Skeletal muscle tissue (tissue), 4 donors: Measurements from ENCODE around the gene LIPT1. TPM values are rescaled to one million over a fixed set of nuclear protein-coding genes. Genes with fewer than 3 reads are reported as not detected.
"Not testable (repeated sequence)": the region's sequence is repeated elsewhere in the genome, so short reads cannot be mapped to it uniquely, and the experiment has no call there.

Experiments used
- H3K27ac ChIP-seq: one replicate; pipeline ENCODE4 v1.7.0; 2013; ENCODE audit warnings: mild to moderate bottlenecking, low read depth, low read length, inconsistent platforms
- H3K27me3 ChIP-seq, 3 donors: one replicate each; pipeline ENCODE4 v1.7.0; 2013; ENCODE audit warnings: low read length in 3 of 3; ENCODE audit not compliant: control insufficient read depth in 3 of 3, insufficient read depth in 3 of 3
- H3K36me3 ChIP-seq, 3 donors: one replicate each; pipeline ENCODE4 v1.7.0; 2013; ENCODE audit warnings: low read length in 3 of 3; ENCODE audit not compliant: control insufficient read depth in 3 of 3, insufficient read depth in 3 of 3
- H3K4me1 ChIP-seq, 3 donors: one replicate each; pipeline ENCODE4 v1.7.0; 2013; ENCODE audit warnings: low read length in 3 of 3, mild to moderate bottlenecking in 3 of 3; ENCODE audit not compliant: control insufficient read depth in 3 of 3, insufficient read depth in 3 of 3
- H3K4me3 ChIP-seq, 3 donors: one replicate each; pipeline ENCODE4 v1.7.0; 2013; ENCODE audit warnings: low read length in 3 of 3
- H3K9ac ChIP-seq, 3 donors: one replicate each; pipeline ENCODE4 v1.7.0; 2013; ENCODE audit warnings: low read length in 3 of 3, mild to moderate bottlenecking in 3 of 3, moderate library complexity in 2 of 3, low read depth in 1 of 3
- H3K9me3 ChIP-seq, 3 donors: one replicate each; pipeline ENCODE4 v1.7.0; 2013; ENCODE audit warnings: low read length in 3 of 3; ENCODE audit not compliant: control insufficient read depth in 3 of 3
- total RNA-seq: library from RNA; depleted of rRNA; stranded (reverse); fragments of >200 nt; gene quantifications from one replicate; pipeline ENCODE4 v1.2.3, GENCODE V29; 2014
- donor health status: Osteomylitis.

The LIPT1 gene
- total RNA-seq, result 6.8 TPM

DNA sequence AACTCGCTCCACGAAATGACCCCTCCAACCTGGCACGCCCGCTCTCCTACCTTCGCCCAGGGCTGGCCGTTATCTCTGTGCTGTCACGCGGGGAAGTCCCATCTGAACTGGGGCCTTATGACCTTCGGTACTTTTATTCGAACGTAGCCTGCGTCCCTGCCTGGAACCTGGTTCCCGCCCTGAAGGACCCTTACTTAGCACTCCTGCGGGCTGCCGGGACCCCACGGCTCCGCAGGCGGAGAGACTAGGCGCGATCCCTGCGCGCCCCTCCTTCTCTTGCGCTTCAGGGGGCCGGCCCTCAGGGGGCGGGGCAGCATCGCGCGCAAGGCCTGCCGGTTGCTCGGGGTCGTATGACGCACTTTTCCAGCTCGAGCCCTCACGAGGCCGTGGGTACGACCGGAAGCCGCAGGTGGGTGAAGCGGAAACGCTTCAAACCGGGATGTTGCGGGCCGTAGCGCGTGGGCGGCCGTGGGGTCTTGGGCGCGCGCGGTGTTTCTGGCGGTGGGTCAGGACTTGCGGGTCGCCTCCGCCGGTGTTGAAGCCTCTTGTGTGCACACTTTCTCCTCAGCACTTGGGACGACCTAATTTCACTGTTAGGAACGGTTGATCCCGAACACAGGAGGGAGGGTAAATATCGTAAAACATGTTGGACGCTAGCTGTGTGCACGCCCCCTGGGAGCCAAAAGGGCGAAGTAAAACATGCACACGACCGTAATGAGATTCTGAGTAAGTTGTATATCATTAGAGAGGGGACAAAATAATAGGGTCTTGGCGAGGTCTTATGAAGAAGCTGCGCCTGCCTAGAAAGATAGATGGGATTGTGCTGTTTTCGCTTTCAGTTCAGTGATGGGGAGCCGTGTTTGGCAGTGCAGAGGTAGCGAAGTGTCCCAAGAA lies at the start of gene LIPT1, which contains the start of gene TSGA10:
Gene LIPT1 (plus strand): TSS at position 325 of the 894 bp plus-strand sequence. CDS start 6,991 bp downstream, outside the sequence.
Gene TSGA10 (minus strand): TSS at position 300 of the 894 bp plus-strand sequence. CDS start 45,503 bp downstream, outside the sequence.
- Histone ChIP-seq H3K4me3 (peak within 1 kb of the TSS; percentile 97 to 99 (median 97)), H3K9me3 (no peaks in the 10 kb centered on the region), H3K9ac (peak within 1 kb of the TSS; percentile 81 to 94 (median 92)), H3K4me1 (peaks cover 10 to 30% (median 15%) of the 10 kb centered on the region in 3 donors), H3K27me3 (no peaks in the 10 kb centered on the region), H3K27ac (peak within 1 kb of the TSS; percentile 96), H3K36me3 (peaks cover 10 to 27% (median 25%) of the 10 kb centered on the region in 3 donors)

GRCh38 chr2:99106913-99107312 lies 47.9 kb upstream of the LIPT1 start:
- no peaks in the 10 kb centered on the region for H3K36me3 ChIP-seq
- no peak overlapping the region for H3K9ac ChIP-seq
- H3K4me3 ChIP-seq, result no peak overlapping the region
- no peaks in the 10 kb centered on the region for H3K27me3 ChIP-seq
- no peaks in the 10 kb centered on the region for H3K9me3 ChIP-seq
- no peaks in the 10 kb centered on the region for H3K4me1 ChIP-seq
- no peak overlapping the region for H3K27ac ChIP-seq

DNA sequence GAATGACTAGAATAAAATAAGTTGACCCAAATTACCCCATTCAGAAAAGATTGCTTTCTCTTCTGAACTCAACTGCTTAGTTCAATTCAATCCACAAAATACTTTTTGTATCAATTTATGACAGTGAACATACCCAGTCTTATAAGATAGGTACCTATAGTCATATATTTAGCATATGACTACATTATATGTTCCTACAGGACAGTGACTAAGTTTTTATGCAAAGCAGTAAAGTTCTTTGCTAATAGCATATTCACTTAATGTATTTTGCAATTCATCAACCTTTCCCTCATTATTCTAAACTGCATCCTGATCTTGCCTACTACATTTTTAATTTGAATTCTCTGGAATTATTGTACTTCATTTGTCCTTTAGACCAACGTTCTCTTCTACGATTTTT lies 43.5 kb upstream of the LIPT1 start:
- no peak overlapping the region for H3K4me3 ChIP-seq
- no peak overlapping the region for H3K27ac ChIP-seq
- no peaks in the 10 kb centered on the region for H3K4me1 ChIP-seq
- no peaks in the 10 kb centered on the region for H3K36me3 ChIP-seq
- H3K9me3 ChIP-seq, result no peaks in the 10 kb centered on the region
- no peaks in the 10 kb centered on the region for H3K27me3 ChIP-seq
- H3K9ac ChIP-seq, result no peak overlapping the region

DNA sequence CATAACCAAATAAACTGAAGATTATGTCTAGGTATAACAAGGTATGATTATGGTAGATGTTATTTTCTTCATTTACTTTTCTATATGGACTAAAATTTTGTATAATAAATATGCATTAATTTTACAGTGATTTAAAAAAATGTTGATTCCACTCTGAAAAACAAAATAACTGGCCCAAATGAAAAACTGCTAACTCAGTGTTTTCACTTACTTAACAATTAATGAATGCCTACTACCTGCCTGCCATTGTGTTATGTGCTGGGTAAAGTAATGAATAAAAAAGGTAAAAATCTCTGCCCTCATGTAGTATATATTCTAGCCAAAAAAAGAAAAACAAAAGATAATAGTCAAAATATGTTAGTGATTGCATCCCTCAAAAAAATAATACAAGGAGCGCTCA lies 42.8 kb upstream of the LIPT1 start:
- Histone ChIP-seq H3K4me1 (no peaks in the 10 kb centered on the region), H3K27ac (no peak overlapping the region), H3K4me3 (no peak overlapping the region), H3K27me3 (no peaks in the 10 kb centered on the region), H3K9me3 (no peaks in the 10 kb centered on the region), H3K9ac (no peak overlapping the region), H3K36me3 (no peaks in the 10 kb centered on the region)

DNA sequence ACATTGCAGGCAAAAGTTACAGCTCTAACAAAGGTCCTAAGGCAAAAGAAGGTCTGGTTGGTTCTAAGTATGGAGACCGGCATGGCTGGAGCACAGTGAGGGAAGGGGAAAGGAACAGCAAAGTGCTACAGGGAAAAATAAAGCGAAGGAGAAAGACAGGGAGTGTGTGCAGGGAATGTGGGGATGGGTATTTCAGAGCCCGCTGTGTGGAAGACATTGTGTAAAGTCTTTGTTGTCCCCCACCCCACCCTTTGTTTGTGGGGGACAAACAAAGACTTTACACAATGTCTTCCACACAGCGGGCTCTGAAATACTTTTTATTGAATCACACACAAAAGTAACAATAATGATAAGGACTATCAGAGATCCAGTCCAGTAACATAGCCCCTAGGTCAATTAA lies 42.1 kb upstream of the LIPT1 start:
- Histone ChIP-seq H3K4me3 (no peak overlapping the region), H3K4me1 (no peaks in the 10 kb centered on the region), H3K9me3 (no peaks in the 10 kb centered on the region), H3K27me3 (no peaks in the 10 kb centered on the region), H3K27ac (no peak overlapping the region), H3K9ac (no peak overlapping the region), H3K36me3 (no peaks in the 10 kb centered on the region)

GRCh38 chr2:99127981-99128380 lies 26.8 kb upstream of the LIPT1 start:
- no peak overlapping the region for H3K4me3 ChIP-seq
- no peak overlapping the region for H3K9ac ChIP-seq
- H3K9me3 ChIP-seq, result peaks cover 0 to 2% (median 0%) of the 10 kb centered on the region in 3 donors
- no peaks in the 10 kb centered on the region for H3K4me1 ChIP-seq
- H3K27ac ChIP-seq, result no peak overlapping the region
- H3K36me3 ChIP-seq, result peaks cover 0 to 3% (median 0%) of the 10 kb centered on the region in 3 donors
- no peaks in the 10 kb centered on the region for H3K27me3 ChIP-seq

DNA sequence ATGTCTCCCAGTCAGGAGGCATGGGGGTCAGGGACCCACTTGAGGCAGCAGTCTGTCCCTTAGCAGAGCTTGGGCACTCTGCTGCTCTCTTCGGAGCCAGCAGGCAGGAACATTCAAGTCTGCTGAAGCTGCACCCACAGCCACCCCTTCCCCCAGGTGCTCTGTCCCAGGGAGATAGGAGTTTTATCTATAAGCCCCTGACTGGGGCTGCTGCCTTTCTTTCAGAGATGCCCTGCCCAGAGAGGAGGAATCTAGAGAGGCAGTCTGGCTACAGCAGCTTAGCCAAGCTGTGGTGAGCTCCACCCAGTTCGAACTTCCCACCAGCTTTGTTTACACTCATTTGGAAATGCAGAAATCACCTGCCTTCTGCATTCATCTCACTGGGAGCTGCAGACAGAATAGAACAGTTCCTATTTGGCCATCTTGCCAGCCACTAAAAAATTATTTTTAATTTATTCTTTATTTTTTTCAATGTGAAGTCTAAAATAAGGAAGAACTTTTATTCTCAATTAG lies 19.7 kb upstream of the LIPT1 start:
- H3K4me3 ChIP-seq, H3K27ac ChIP-seq, H3K36me3 ChIP-seq, H3K27me3 ChIP-seq, H3K9me3 ChIP-seq, H3K9ac ChIP-seq, H3K4me1 ChIP-seq: not testable (repeated sequence)

- Histone ChIP-seq H3K9me3 (no peaks in the 10 kb centered on the region), H3K9ac (no peak overlapping the region), H3K4me3 (no peak overlapping the region), H3K27me3 (no peaks in the 10 kb centered on the region), H3K36me3 (no peaks in the 10 kb centered on the region), H3K27ac (no peak overlapping the region), H3K4me1 (peaks cover 3 to 15% (median 8%) of the 10 kb centered on the region in 3 donors)
These were observed 15.8 kb upstream of the LIPT1 start for GRCh38 chr2:99139003-99139402.

DNA sequence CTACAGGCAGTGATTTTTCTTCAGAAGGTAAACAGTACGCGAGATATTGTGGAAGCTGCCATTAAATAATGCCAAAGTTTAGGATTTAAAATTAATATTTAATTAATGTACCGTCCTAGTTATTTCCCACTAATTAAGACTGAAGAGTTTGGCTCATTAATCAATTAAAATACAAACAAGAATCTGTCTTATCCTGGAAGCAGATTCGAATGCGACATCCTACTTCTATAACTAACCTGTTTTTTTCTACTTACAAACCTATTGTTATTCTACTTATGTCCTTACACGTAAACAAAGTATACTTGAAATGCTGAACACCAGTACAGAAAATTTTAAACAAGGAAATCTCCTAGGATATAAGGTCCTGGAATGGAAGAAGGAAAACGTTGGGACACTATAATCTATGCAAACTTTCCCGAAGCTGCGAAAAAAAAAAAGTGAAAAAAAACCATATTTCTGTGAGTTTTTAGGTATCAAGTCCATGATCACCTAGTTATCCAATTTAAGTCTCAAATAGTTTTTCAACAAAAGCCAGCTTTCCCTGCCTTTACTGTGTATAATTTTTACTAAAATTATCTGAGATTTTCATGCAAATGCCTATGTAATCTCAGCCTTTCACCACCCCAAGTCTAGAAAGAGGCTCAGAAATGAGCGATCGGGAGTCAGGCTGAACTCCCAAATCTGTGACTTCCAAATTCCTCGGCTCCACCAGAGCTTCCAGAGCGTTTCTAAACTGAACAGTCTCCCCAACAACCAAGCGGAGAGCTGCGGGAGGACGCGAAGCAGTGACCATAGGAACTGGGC lies 14.5 kb upstream of the LIPT1 start:
- Histone ChIP-seq H3K4me1 (peaks cover 3 to 15% (median 8%) of the 10 kb centered on the region in 3 donors), H3K36me3 (no peaks in the 10 kb centered on the region), H3K9ac (peak overlapping the region; percentile 71 to 82 (median 74)), H3K9me3 (no peaks in the 10 kb centered on the region), H3K27ac (no peak overlapping the region), H3K4me3 (peak overlapping the region; percentile 80 to 92 (median 85)), H3K27me3 (no peaks in the 10 kb centered on the region)

- Histone ChIP-seq H3K27me3 (no peaks in the 10 kb centered on the region), H3K9me3 (no peaks in the 10 kb centered on the region), H3K4me1 (peaks cover 3 to 15% (median 8%) of the 10 kb centered on the region in 3 donors), H3K4me3 (peak overlapping the region; percentile 80 to 92 (median 85)), H3K9ac (peak overlapping the region; percentile 71 to 82 (median 74)), H3K27ac (no peak overlapping the region), H3K36me3 (no peaks in the 10 kb centered on the region)
These were observed 14.0 kb upstream of the LIPT1 start for GRCh38 chr2:99140860-99141109.
